Stimulated activated CD4-positive, alpha-beta T cell treated with anti-CD3 and anti-CD28 coated beads, Interleukin-15, amount 100 ng/mL, for 48 hours (primary cell): ENCODE data around the gene DDIT4L.
"Not testable (repeated sequence)": the region's sequence is repeated elsewhere in the genome, so short reads cannot be mapped to it uniquely, and the experiment has no call there.

Experiments used
- DNase-seq, 2 donors: peaks; one replicate each; pipeline ENCODE4 v3.0.0-alpha.2; 2020; ENCODE audit warnings: low read depth in 2 of 2

The DDIT4L gene

GRCh38 chr4:100166297-100167039 is 23.8 kb downstream of the DDIT4L start:
- no peak for DNase-seq

DNA sequence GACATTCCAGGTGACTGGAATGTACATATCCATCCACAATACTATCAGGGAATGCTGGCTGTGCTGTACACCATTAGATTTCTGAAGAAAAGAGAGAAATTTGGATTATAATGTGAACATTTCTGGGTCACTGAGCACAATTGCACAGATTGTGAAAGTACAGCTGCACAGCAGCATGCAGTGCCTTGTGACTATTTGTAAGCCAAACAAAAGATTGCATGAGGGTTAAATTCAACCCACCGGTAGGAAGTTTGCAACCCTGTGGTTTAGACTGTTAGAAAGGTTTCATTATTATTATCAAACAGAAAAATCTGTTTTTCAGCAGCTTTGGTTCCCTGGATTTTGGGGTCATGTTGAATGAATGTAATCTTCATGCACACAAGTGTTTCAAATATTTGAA is 24.5 kb downstream of the DDIT4L start:
- DNase-seq: no peak

DNA sequence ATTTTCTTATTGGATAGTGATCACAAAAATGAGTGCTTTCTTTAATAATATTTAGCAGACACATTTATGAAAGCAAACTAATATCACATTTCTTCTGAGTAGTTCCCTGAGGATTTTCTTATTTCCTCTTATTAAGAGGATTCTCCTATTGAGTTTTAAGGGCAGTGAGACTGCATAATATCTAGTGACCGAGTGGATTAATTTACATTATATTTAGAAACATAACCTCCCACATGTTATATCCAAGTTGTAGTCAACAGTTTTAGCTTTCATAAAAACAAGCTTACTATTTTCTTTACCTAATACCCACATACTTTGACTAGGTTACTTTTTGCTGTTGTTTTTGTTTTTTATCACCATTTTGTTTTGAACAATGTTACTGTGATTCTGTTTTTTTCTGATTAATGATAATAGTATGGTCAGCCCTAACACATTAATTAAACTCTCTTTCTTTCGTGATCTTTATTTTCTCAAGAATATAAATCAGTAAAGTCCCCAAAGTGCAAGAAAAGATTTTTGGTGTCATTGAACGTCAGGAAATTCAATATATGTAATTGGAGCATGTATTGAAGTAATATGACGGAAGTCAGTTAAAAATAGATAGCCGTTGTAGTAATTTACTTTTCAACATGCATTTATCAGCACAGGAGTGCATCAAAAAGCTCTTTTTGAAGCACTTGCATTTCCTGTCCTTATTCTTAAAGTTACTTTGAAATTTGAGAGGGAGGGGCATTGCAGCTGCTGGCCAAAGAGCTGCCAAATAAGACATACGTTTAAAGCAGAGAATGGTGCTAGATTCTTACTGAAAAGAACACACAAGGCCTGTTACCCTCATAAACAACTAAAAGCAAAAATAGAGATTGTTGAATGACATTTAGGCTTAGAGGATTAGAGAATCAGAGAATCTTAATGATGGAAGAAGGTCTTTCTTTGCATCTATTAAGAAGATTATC is 25.2 kb downstream of the DDIT4L start:
- no peak for DNase-seq

GRCh38 chr4:100162027-100162685 is 28.1 kb downstream of the DDIT4L start:
- no peak for DNase-seq

DNA sequence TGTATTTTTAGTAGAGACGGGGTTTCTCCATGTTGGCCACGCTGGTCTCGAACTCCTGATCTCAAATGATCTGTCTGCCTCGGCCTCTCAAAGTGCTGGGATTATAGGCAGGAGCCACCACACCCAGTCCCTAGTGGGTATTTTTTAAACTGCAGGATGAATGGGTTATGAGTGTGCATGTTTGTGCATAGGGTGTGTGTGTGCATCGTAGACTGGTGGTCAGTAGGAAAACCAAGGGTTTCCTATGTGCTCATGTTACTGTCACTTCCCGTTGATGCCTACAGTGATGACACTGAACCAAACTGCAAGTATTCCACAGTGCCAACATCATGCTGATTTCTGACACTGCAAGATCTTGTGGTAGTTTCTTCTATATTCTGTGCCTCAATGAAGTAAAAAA is 41.1 kb downstream of the DDIT4L start:
- DNase-seq: no peak

- DNase-seq: no peak
These were observed 42.6 kb downstream of the DDIT4L start for GRCh38 chr4:100147684-100148083.

DNA sequence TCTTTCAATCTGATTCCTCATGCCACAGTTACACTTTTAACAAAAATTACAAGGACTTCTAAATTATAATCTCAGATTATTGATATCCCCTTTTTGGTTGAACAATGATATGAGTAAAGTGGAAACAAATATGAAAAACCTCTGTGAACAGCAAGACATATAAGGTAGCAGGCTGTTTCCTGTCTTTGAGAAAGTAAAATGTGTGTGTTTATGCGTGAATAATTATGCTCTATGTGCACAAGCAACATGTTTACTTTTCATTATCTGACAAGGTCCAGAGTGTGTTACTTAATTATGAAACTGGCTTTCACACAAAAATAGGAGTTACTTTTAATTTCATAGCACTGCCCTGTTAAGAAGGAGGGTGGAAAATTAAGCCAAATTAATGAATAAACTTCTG is 43.1 kb downstream of the DDIT4L start:
- DNase-seq: no peak

GRCh38 chr4:100146756-100147155 is 43.5 kb downstream of the DDIT4L start:
- no peak for DNase-seq

GRCh38 chr4:100137320-100137719 is 52.9 kb downstream of the DDIT4L start:
- DNase-seq: not testable (repeated sequence)
